NK-92 treated with Interleukin-12 subunit alpha and Interleukin-12 subunit beta, amount 100 ng/mL, for 24 hours (cell line): ENCODE results near the gene RAB29.
A peak's percentile ranks its signal among the peaks of the same experiment; 100 is the strongest.
"Not testable (repeated sequence)": the region's sequence is repeated elsewhere in the genome, so short reads cannot be mapped to it uniquely, and the experiment has no call there.

Source experiments
- DNase-seq: peaks from one replicate; lab custom pipeline; 2025; lab: John Stamatoyannopoulos, UW

The RAB29 gene

GRCh38 chr1:205775015-205775716, at the start of gene RAB29:
Gene RAB29 (minus strand): TSS chr1:205775482. CDS start chr1:205774956, 526 bp downstream.
- DNase-seq = peak; percentile 97

- no peak for DNase-seq
Measured at GRCh38 chr1:205824180-205824579, 48.9 kb upstream of the RAB29 start.

- not testable (repeated sequence) for DNase-seq
Measured at GRCh38 chr1:205823260-205823659, 48.0 kb upstream of the RAB29 start.

- DNase-seq = no peak
Measured at GRCh38 chr1:205822397-205822796, 47.1 kb upstream of the RAB29 start.

- DNase-seq = no peak
Measured at GRCh38 chr1:205817988-205818387, 42.7 kb upstream of the RAB29 start.

GRCh38 chr1:205817364-205817763, 42.1 kb upstream of the RAB29 start:
- DNase-seq = no peak

- DNase-seq = no peak
Measured at GRCh38 chr1:205813755-205814058, 38.4 kb upstream of the RAB29 start.

- DNase-seq = peak; percentile 91
Measured at GRCh38 chr1:205812878-205813754, 37.8 kb upstream of the RAB29 start, which contains the start of gene SLC41A1. Gene SLC41A1 (minus strand): TSS chr1:205813198. CDS start chr1:205810441, 2,757 bp downstream.

- no peak for DNase-seq
Measured at GRCh38 chr1:205812271-205812877, 37.1 kb upstream of the RAB29 start.

- no peak for DNase-seq
Measured at GRCh38 chr1:205811660-205812059, 36.4 kb upstream of the RAB29 start.

GRCh38 chr1:205810448-205811157, 35.3 kb upstream of the RAB29 start:
- no peak for DNase-seq

- DNase-seq = no peak
Measured at GRCh38 chr1:205809942-205810345, 34.7 kb upstream of the RAB29 start.

GRCh38 chr1:205809469-205809868, 34.2 kb upstream of the RAB29 start:
- DNase-seq = no peak

GRCh38 chr1:205805082-205805711, 29.9 kb upstream of the RAB29 start:
- no peak for DNase-seq

- DNase-seq = no peak
Measured at GRCh38 chr1:205804605-205805004, 29.3 kb upstream of the RAB29 start.

GRCh38 chr1:205803986-205804385, 28.7 kb upstream of the RAB29 start:
- DNase-seq = no peak

GRCh38 chr1:205802060-205802459, 26.8 kb upstream of the RAB29 start:
- DNase-seq = no peak

GRCh38 chr1:205800981-205801703, 25.9 kb upstream of the RAB29 start:
- no peak for DNase-seq

GRCh38 chr1:205800427-205800826, 25.1 kb upstream of the RAB29 start:
- DNase-seq = no peak

GRCh38 chr1:205798577-205798976, 23.3 kb upstream of the RAB29 start:
- no peak for DNase-seq

- no peak for DNase-seq
Measured at GRCh38 chr1:205797168-205797567, 21.9 kb upstream of the RAB29 start.
